ENCODE data around the gene CHN2.

CHN2 gene

GRCh38 chr7:29229066-29229465 is 34.5 kb downstream of the CHN2 start:
- DNase-seq, result no peak

- DNase-seq, result no peak
Measured at GRCh38 chr7:29229946-29230345, 35.4 kb downstream of the CHN2 start.

GRCh38 chr7:29230871-29231345 is 36.3 kb downstream of the CHN2 start:
- no peak for DNase-seq

- no peak for DNase-seq
Measured at GRCh38 chr7:29231671-29232232, 37.2 kb downstream of the CHN2 start.

- no peak for DNase-seq
Measured at GRCh38 chr7:29234438-29234837, 39.9 kb downstream of the CHN2 start.

GRCh38 chr7:29236071-29236580 is 41.6 kb downstream of the CHN2 start:
- no peak for DNase-seq

- no peak for DNase-seq
Measured at GRCh38 chr7:29236649-29237048, 42.1 kb downstream of the CHN2 start.

- no peak for DNase-seq
Measured at GRCh38 chr7:29237489-29237888, 42.9 kb downstream of the CHN2 start.

GRCh38 chr7:29239638-29240037 is 45.1 kb downstream of the CHN2 start:
- DNase-seq, result no peak

- no peak for DNase-seq
Measured at GRCh38 chr7:29242265-29242664, 47.7 kb downstream of the CHN2 start.

GRCh38 chr7:29243910-29244655 is 49.5 kb downstream of the CHN2 start:
- DNase-seq, result peak; percentile 28

GRCh38 chr7:29247224-29247962 is 52.8 kb downstream of the CHN2 start:
- DNase-seq, result no peak

- DNase-seq, result no peak
Measured at GRCh38 chr7:29247963-29248236, 53.3 kb downstream of the CHN2 start.

- no peak for DNase-seq
Measured at GRCh38 chr7:29248713-29249382, 54.3 kb downstream of the CHN2 start.

- DNase-seq, result no peak
Measured at GRCh38 chr7:29249383-29249750, 54.8 kb downstream of the CHN2 start.

GRCh38 chr7:29249860-29250259 is 55.3 kb downstream of the CHN2 start:
- DNase-seq, result no peak

- DNase-seq, result no peak
Measured at GRCh38 chr7:29253225-29253624, 58.6 kb downstream of the CHN2 start.

- DNase-seq, result no peak
Measured at GRCh38 chr7:29254591-29254990, 60.0 kb downstream of the CHN2 start.

- DNase-seq, result no peak
Measured at GRCh38 chr7:29255199-29255878, 60.8 kb downstream of the CHN2 start.

GRCh38 chr7:29255906-29256692 is 61.5 kb downstream of the CHN2 start:
- DNase-seq, result no peak

GRCh38 chr7:29256693-29257002 is 62.1 kb downstream of the CHN2 start:
- DNase-seq, result no peak

GRCh38 chr7:29258951-29259350 is 64.4 kb downstream of the CHN2 start:
- no peak for DNase-seq
